ENCODE results near the gene SBF1.

DNA sequence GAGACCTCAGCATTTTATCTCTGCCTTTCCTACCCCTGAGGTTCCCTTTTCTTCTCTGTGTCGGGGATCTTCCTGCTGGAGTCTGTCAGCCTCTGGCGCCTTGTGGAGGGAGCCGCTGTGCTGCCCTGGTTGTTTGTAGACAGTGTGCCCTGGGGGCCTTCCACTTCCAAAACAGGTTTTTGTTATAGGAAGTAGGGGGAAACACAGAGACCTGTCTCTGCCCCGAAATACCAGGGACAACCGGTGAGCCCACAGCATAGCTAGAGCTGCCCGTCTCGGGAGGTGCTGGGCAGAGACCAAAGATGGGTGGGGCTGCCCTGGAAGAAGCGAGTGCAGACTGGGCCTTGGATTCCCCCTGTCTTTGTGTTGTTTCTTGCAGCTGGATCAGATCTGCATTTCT, 41.2 kb upstream of the SBF1 start:
- no peak for TF ChIP-seq EP300 (IDR thresholded peaks at IDR 0.05; ENCODE audit: borderline replicate concordance in 1 of 2, low read depth in 1 of 2, low read length in 1 of 2)
- TF ChIP-seq, protein P1, sequence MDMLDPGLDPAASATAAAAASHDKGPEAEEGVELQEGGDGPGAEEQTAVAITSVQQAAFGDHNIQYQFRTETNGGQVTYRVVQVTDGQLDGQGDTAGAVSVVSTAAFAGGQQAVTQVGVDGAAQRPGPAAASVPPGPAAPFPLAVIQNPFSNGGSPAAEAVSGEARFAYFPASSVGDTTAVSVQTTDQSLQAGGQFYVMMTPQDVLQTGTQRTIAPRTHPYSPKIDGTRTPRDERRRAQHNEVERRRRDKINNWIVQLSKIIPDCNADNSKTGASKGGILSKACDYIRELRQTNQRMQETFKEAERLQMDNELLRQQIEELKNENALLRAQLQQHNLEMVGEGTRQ (IDR thresholded peaks at IDR 0.05; ENCODE audit: borderline replicate concordance, low read depth, low read length) = no peak
- TF ChIP-seq, protein P2, sequence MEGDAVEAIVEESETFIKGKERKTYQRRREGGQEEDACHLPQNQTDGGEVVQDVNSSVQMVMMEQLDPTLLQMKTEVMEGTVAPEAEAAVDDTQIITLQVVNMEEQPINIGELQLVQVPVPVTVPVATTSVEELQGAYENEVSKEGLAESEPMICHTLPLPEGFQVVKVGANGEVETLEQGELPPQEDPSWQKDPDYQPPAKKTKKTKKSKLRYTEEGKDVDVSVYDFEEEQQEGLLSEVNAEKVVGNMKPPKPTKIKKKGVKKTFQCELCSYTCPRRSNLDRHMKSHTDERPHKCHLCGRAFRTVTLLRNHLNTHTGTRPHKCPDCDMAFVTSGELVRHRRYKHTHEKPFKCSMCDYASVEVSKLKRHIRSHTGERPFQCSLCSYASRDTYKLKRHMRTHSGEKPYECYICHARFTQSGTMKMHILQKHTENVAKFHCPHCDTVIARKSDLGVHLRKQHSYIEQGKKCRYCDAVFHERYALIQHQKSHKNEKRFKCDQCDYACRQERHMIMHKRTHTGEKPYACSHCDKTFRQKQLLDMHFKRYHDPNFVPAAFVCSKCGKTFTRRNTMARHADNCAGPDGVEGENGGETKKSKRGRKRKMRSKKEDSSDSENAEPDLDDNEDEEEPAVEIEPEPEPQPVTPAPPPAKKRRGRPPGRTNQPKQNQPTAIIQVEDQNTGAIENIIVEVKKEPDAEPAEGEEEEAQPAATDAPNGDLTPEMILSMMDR (IDR thresholded peaks at IDR 0.05) = no peak
- TF ChIP-seq, protein P3, sequence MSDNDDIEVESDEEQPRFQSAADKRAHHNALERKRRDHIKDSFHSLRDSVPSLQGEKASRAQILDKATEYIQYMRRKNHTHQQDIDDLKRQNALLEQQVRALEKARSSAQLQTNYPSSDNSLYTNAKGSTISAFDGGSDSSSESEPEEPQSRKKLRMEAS (IDR thresholded peaks at IDR 0.05; ENCODE audit: low read depth) = no peak
- no peak for TF ChIP-seq POLR2AphosphoS5 (IDR thresholded peaks at IDR 0.05; ENCODE audit: low read depth, low read length)
- no peak for TF ChIP-seq SIN3A (IDR thresholded peaks at IDR 0.05; ENCODE audit: borderline replicate concordance, low read depth, low read length)

Measured in SK-N-SH (cell line).